ENCODE measurements around the gene CPNE6. TPM values are rescaled to one million over a fixed set of nuclear protein-coding genes. Genes with fewer than 3 reads are reported as not detected.
"Not testable (repeated sequence)": the region's sequence is repeated elsewhere in the genome, so short reads cannot be mapped to it uniquely, and the experiment has no call there.

CPNE6 gene
- total RNA-seq, 1 experiment from 2014 or later, result not detected

DNA sequence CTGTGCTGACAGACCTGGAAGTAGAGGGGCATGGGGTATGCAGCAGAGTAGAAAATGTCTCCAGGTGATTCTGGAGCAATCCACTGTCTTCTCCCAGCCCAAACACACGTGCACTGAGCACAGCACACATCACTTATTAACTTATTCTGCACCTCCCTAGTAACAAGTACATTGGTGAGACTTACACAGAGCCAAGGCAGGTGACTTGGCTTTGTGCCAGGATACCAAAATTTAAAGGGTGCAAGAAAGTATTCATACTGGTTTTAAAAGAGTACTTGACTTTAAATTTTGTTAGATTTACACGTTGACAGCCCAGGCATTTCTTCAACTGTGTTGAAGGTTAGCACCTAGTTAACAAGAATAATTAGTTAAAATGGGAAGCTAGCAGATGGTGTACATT, 30.7 kb upstream of the CPNE6 start:
- CTCF ChIA-PET, result no interaction called here
- no peak overlapping the region for H3K27ac ChIP-seq (ENCODE audit: low read length)
- no peaks in the 10 kb centered on the region for H3K9me2 ChIP-seq (replicated peaks; ENCODE audit: low read length)
- TF ChIP-seq EZH2phosphoT487 (IDR thresholded peaks at IDR 0.05; ENCODE audit: borderline replicate concordance, low read length) (no peak), EZH2 (IDR thresholded peaks at IDR 0.05; ENCODE audit: low read length, unreplicated experiment) (no peak)
- TF ChIP-seq, protein P1, sequence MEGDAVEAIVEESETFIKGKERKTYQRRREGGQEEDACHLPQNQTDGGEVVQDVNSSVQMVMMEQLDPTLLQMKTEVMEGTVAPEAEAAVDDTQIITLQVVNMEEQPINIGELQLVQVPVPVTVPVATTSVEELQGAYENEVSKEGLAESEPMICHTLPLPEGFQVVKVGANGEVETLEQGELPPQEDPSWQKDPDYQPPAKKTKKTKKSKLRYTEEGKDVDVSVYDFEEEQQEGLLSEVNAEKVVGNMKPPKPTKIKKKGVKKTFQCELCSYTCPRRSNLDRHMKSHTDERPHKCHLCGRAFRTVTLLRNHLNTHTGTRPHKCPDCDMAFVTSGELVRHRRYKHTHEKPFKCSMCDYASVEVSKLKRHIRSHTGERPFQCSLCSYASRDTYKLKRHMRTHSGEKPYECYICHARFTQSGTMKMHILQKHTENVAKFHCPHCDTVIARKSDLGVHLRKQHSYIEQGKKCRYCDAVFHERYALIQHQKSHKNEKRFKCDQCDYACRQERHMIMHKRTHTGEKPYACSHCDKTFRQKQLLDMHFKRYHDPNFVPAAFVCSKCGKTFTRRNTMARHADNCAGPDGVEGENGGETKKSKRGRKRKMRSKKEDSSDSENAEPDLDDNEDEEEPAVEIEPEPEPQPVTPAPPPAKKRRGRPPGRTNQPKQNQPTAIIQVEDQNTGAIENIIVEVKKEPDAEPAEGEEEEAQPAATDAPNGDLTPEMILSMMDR (conservative IDR thresholded peaks at IDR 0.05; ENCODE audit: low read depth, low read length), result no peak
- no peak overlapping the region for H3K4me3 ChIP-seq (ENCODE audit: low read length)
- H3F3A ChIP-seq (ENCODE audit: low read length, unreplicated experiment), result no peaks in the 10 kb centered on the region
- ATAC-seq, result no peak
- POLR2A ChIA-PET (ENCODE audit: unreplicated experiment), result no interaction called here
- no peaks in the 10 kb centered on the region for H3K36me3 ChIP-seq (ENCODE audit: low read depth, low read length)
- no peak overlapping the region for H3K9ac ChIP-seq (ENCODE audit: low read length)
- no peak for DNase-seq
- no peaks in the 10 kb centered on the region for H4K20me1 ChIP-seq (ENCODE audit: low read length)
- no peak overlapping the region for H2AFZ ChIP-seq (ENCODE audit: low read length)
- no peaks in the 10 kb centered on the region for H3K79me2 ChIP-seq (ENCODE audit: low read length)
- intact Hi-C loops (cut with micrococcal nuclease), result no loop called here
- no peaks in the 10 kb centered on the region for H3K4me1 ChIP-seq (ENCODE audit: insufficient read depth, low read length)
- H3K9me3 ChIP-seq (ENCODE audit: low read length), result no peaks in the 10 kb centered on the region
- BruUV-seq (replicated peaks), result no TSS peak
- H3K4me2 ChIP-seq (ENCODE audit: low read length), result no peak overlapping the region
- H3K27me3 ChIP-seq (ENCODE audit: low read length), result 0 out of 2 replicates have a peak, but pooled peaks cover 4% of the 10 kb centered on the region

DNA sequence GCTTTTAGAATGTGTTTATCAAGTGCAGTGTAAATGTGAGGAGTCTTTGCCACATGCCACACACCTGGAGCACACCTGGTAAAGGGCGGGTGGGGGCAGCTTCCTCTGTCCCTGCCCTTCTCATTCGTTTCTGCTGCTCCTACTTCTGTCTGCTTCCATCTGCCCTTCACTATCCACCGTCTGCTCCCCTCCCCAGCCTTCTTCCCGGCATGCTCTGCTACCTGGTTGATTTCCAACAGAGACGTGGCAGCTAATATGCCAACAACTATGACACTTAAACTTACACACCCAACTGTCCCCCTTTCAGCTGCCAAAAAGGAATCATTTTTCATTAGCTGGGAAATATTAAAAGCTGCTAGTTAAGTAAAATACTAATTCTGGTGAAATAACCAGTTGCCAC, 28.6 kb upstream of the CPNE6 start:
- no peak overlapping the region for H3K4me2 ChIP-seq (ENCODE audit: low read length)
- peaks cover 15% of the 10 kb centered on the region; the same call in 1 of the 2 replicates for H3K27me3 ChIP-seq (ENCODE audit: low read length)
- TF ChIP-seq EZH2phosphoT487 (IDR thresholded peaks at IDR 0.05; ENCODE audit: borderline replicate concordance, low read length), result no peak
- TF ChIP-seq EZH2 (IDR thresholded peaks at IDR 0.05; ENCODE audit: low read length, unreplicated experiment), result no peak
- TF ChIP-seq, protein P1 (conservative IDR thresholded peaks at IDR 0.05; ENCODE audit: low read depth, low read length), result no peak
- BruUV-seq (replicated peaks), result no TSS peak
- no peaks in the 10 kb centered on the region for H3K4me1 ChIP-seq (ENCODE audit: insufficient read depth, low read length)
- H4K20me1 ChIP-seq (ENCODE audit: low read length), result no peaks in the 10 kb centered on the region
- ChIA-PET CTCF (no interaction called here), POLR2A (ENCODE audit: unreplicated experiment) (no interaction called here)
- H3K9ac ChIP-seq (ENCODE audit: low read length), result no peak overlapping the region
- no peaks in the 10 kb centered on the region for H3K79me2 ChIP-seq (ENCODE audit: low read length)
- ATAC-seq (no peak), DNase-seq (no peak)
- H3K9me2 ChIP-seq (replicated peaks; ENCODE audit: low read length), result no peaks in the 10 kb centered on the region
- no peak overlapping the region for H3K27ac ChIP-seq (ENCODE audit: low read length)
- H3K4me3 ChIP-seq (ENCODE audit: low read length), result no peak overlapping the region
- no peaks in the 10 kb centered on the region for H3K9me3 ChIP-seq (ENCODE audit: low read length)
- H3F3A ChIP-seq (ENCODE audit: low read length, unreplicated experiment), result no peaks in the 10 kb centered on the region
- intact Hi-C loops (cut with micrococcal nuclease), result no loop called here
- H2AFZ ChIP-seq (ENCODE audit: low read length), result no peak overlapping the region
- no peaks in the 10 kb centered on the region for H3K36me3 ChIP-seq (ENCODE audit: low read depth, low read length)

DNA sequence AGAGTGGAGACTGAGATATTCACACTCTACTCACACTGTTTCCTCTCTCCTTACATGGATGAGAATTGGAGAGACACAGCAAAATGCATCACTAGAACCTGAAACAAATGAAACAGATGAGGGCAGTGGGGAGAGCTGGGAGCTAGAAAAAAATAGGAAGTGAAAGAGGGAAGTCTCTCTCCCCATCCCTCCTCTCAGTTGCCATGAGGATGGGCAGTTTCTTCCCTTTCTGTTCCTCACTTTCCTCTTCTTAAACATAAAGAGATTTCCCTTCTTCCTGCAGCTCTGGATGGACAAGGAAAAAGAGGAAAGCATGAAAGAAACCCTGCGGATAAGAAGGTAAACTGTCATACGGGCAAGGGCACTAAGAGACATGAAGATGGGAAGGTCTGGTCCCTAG, 22.4 kb upstream of the CPNE6 start:
- CTCF ChIA-PET; H4K20me1 ChIP-seq (ENCODE audit: low read length); H3K36me3 ChIP-seq (ENCODE audit: low read depth, low read length); ATAC-seq; POLR2A ChIA-PET (ENCODE audit: unreplicated experiment); H3K79me2 ChIP-seq (ENCODE audit: low read length); H2AFZ ChIP-seq (ENCODE audit: low read length); H3K4me2 ChIP-seq (ENCODE audit: low read length); H3F3A ChIP-seq (ENCODE audit: low read length, unreplicated experiment); BruUV-seq (replicated peaks); H3K4me1 ChIP-seq (ENCODE audit: insufficient read depth, low read length); H3K27ac ChIP-seq (ENCODE audit: low read length); H3K9me2 ChIP-seq (replicated peaks; ENCODE audit: low read length); H3K9me3 ChIP-seq (ENCODE audit: low read length); DNase-seq; H3K4me3 ChIP-seq (ENCODE audit: low read length); intact Hi-C loops (cut with micrococcal nuclease); H3K9ac ChIP-seq (ENCODE audit: low read length): not testable (repeated sequence)
- H3K27me3 ChIP-seq (ENCODE audit: low read length), result peaks cover 16% of the 10 kb centered on the region; the same call in 1 of the 2 replicates

DNA sequence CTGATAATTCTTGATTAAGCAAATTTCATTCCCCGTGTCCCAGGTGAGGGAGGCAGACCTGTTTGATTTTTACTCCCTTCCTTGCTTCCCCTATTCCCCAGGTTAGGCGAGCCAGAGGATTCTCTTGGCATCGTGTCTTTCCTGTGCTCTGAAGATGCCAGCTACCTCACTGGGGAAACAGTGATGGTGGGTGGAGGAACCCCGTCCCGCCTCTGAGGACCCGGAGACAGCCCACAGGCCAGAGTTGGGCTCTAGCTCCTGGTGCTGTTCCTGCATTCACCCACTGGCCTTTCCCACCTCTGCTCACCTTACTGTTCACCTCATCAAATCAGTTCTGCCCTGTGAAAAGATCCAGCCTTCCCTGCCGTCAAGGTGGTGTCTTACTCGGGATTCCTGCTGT, 20.6 kb upstream of the CPNE6 start:
- H4K20me1 ChIP-seq (ENCODE audit: low read length); H3K9me2 ChIP-seq (replicated peaks; ENCODE audit: low read length); ATAC-seq; H3F3A ChIP-seq (ENCODE audit: low read length, unreplicated experiment); H3K9ac ChIP-seq (ENCODE audit: low read length); H2AFZ ChIP-seq (ENCODE audit: low read length); H3K9me3 ChIP-seq (ENCODE audit: low read length); H3K4me3 ChIP-seq (ENCODE audit: low read length); H3K4me1 ChIP-seq (ENCODE audit: insufficient read depth, low read length); H3K27ac ChIP-seq (ENCODE audit: low read length); intact Hi-C loops (cut with micrococcal nuclease); BruUV-seq (replicated peaks); DNase-seq; H3K79me2 ChIP-seq (ENCODE audit: low read length); H3K4me2 ChIP-seq (ENCODE audit: low read length); H3K36me3 ChIP-seq (ENCODE audit: low read depth, low read length); POLR2A ChIA-PET (ENCODE audit: unreplicated experiment): not testable (repeated sequence)
- H3K27me3 ChIP-seq (ENCODE audit: low read length), result peaks cover 20% of the 10 kb centered on the region; the same call in 1 of the 2 replicates
- CTCF ChIA-PET, result interaction anchor here (1.2 kb wide), 1 partner anchor 13 kb away, joined by 3 read pairs; no protein-coding TSS in a partner anchor

All from PC-3 (cell line).